ENCODE measurements around the gene RUNX1. TPM values are rescaled to one million over a fixed set of nuclear protein-coding genes. Genes with fewer than 3 reads are reported as not detected.

RUNX1 gene
- polyA plus RNA-seq, 12 donors = 3.6 to 18.8 (median 6.9) TPM; not detected in 1

GRCh38 chr21:35063428-35064172 lies 14.5 kb upstream of the RUNX1 start:
- DNase-seq = no peak

GRCh38 chr21:35062016-35062415 lies 12.9 kb upstream of the RUNX1 start:
- no peak for DNase-seq

GRCh38 chr21:35059742-35060141 lies 10.6 kb upstream of the RUNX1 start:
- no peak for DNase-seq

- no peak for DNase-seq
These were observed 9.0 kb upstream of the RUNX1 start for GRCh38 chr21:35058058-35058457.

- DNase-seq = no peak
These were observed 8.3 kb upstream of the RUNX1 start for GRCh38 chr21:35057428-35057827.

GRCh38 chr21:35053356-35054096 lies 4.4 kb upstream of the RUNX1 start:
- no peak for DNase-seq

GRCh38 chr21:35052801-35053200 lies 3.7 kb upstream of the RUNX1 start:
- DNase-seq = no peak

GRCh38 chr21:35051287-35051818 lies 2.3 kb upstream of the RUNX1 start:
- DNase-seq = peak; percentile 59

- no peak for DNase-seq
These were observed 1.5 kb upstream of the RUNX1 start for GRCh38 chr21:35050348-35051286.

GRCh38 chr21:35048183-35048601 lies 910 bp downstream of the RUNX1 start:
- DNase-seq = no peak

GRCh38 chr21:35046880-35047229 lies 2.2 kb downstream of the RUNX1 start:
- no peak for DNase-seq

GRCh38 chr21:35046263-35046624 lies 2.9 kb downstream of the RUNX1 start:
- no peak for DNase-seq

- no peak for DNase-seq
These were observed 3.4 kb downstream of the RUNX1 start for GRCh38 chr21:35045542-35046262.

- DNase-seq = no peak
These were observed 4.1 kb downstream of the RUNX1 start for GRCh38 chr21:35044770-35045541.

- no peak for DNase-seq
These were observed 5.0 kb downstream of the RUNX1 start for GRCh38 chr21:35044128-35044527.

GRCh38 chr21:35043549-35043948 lies 5.6 kb downstream of the RUNX1 start:
- no peak for DNase-seq

- no peak for DNase-seq
These were observed 6.3 kb downstream of the RUNX1 start for GRCh38 chr21:35042836-35043235.

GRCh38 chr21:35041881-35042280 lies 7.2 kb downstream of the RUNX1 start:
- DNase-seq = no peak

GRCh38 chr21:35041122-35041521 lies 8.0 kb downstream of the RUNX1 start:
- DNase-seq = no peak

- DNase-seq = no peak
These were observed 9.4 kb downstream of the RUNX1 start for GRCh38 chr21:35039595-35040289.

All from muscle of arm (tissue), 12 donors.